Stimulated activated CD4-positive, alpha-beta T cell treated with anti-CD3 and anti-CD28 coated beads, TNF-alpha, amount 100 ng/mL, for 1 hour (primary cell): ENCODE results near the gene BSND.
"Not testable (repeated sequence)": the region's sequence is repeated elsewhere in the genome, so short reads cannot be mapped to it uniquely, and the experiment has no call there.

Source experiments
- DNase-seq, 3 donors: peaks; one replicate each; pipeline ENCODE4 v3.0.0-alpha.2; 2020; ENCODE audit warnings: low read depth in 3 of 3, low spot score in 1 of 3

Gene BSND

GRCh38 chr1:54998677-54999076 is at the start of gene BSND:
Gene BSND, plus strand, starts transcription at chr1:54998933. Its CDS starts 254 bp downstream, at chr1:54999187.
- no peak for DNase-seq

- DNase-seq = no peak
Measured at GRCh38 chr1:54949053-54949452, 49.7 kb upstream of the BSND start.

- no peak for DNase-seq
Measured at GRCh38 chr1:54950006-54950368, 48.7 kb upstream of the BSND start.

GRCh38 chr1:54950369-54951163 is 48.2 kb upstream of the BSND start:
- DNase-seq = peak in 2 of 3 donors; percentile 3 to 4

- no peak for DNase-seq
Measured at GRCh38 chr1:54951810-54952226, 46.9 kb upstream of the BSND start.

GRCh38 chr1:54952950-54953718 is 45.6 kb upstream of the BSND start:
- no peak for DNase-seq

- no peak for DNase-seq
Measured at GRCh38 chr1:54953846-54954245, 44.9 kb upstream of the BSND start.

- no peak for DNase-seq
Measured at GRCh38 chr1:54955359-54955758, 43.4 kb upstream of the BSND start.

- DNase-seq = no peak
Measured at GRCh38 chr1:54956726-54957125, 42.0 kb upstream of the BSND start.

GRCh38 chr1:54959241-54959640 is 39.5 kb upstream of the BSND start:
- no peak for DNase-seq

GRCh38 chr1:54962612-54963395 is 35.9 kb upstream of the BSND start:
- no peak for DNase-seq

- not testable (repeated sequence) for DNase-seq
Measured at GRCh38 chr1:54963829-54964228, 34.9 kb upstream of the BSND start.

GRCh38 chr1:54965624-54966340 is 33.0 kb upstream of the BSND start:
- no peak for DNase-seq

GRCh38 chr1:54967372-54967771 is 31.4 kb upstream of the BSND start:
- no peak for DNase-seq

GRCh38 chr1:54968551-54968950 is 30.2 kb upstream of the BSND start:
- DNase-seq = no peak

GRCh38 chr1:54969879-54970278 is 28.9 kb upstream of the BSND start:
- DNase-seq = no peak

GRCh38 chr1:54970901-54971300 is 27.8 kb upstream of the BSND start:
- DNase-seq = no peak

GRCh38 chr1:54971317-54971791 is 27.4 kb upstream of the BSND start:
- DNase-seq = no peak

GRCh38 chr1:54972436-54972835 is 26.3 kb upstream of the BSND start:
- DNase-seq = no peak

GRCh38 chr1:54973205-54973921 is 25.4 kb upstream of the BSND start:
- DNase-seq = no peak
